H1 (cell line): ENCODE results near the gene PTPRT. TPM values are rescaled to one million over a fixed set of nuclear protein-coding genes. Genes with fewer than 3 reads are reported as not detected.

Experiments
- CTCF ChIA-PET: fragments of 300-600 bp; sonication (Branson Sonifier 250); formaldehyde crosslinking; loops from one replicate; lab custom pipeline; 2021; ENCODE audit not compliant: partially characterized antibody; lab: Charles Lee
- POLR2A ChIA-PET: fragments of 300-600 bp; sonication (Branson Sonifier 250); formaldehyde crosslinking; loops from one replicate; lab custom pipeline; 2021; ENCODE audit warnings: inconsistent platforms; ENCODE audit not compliant: partially characterized antibody; lab: Charles Lee
- DNase-seq, 2 experiments: peaks; one replicate each; pipeline versions ENCODE4 v3.0.0 to v3.0.0-alpha.2; 2010 to 2022; ENCODE audit warnings: low spot score in 2 of 2, low read depth in 1 of 2, mixed read lengths in 1 of 2
- FAIRE-seq: peaks from 2 replicates; lab custom pipeline; 2011; peaks lifted over from hg19 to GRCh38; lab: Jason Lieb, UNC
- H2AFZ ChIP-seq: 2 replicates; pipeline ENCODE4 v1.8.1; 2012; ENCODE audit warnings: low read length, inconsistent platforms
- H2AK5ac ChIP-seq: 2 replicates; pipeline ENCODE4 v1.6.1; 2013; ENCODE audit warnings: low read depth, low read length
- H2BK120ac ChIP-seq: replicated peaks from 2 replicates; pipeline ENCODE3; 2013; ENCODE audit warnings: low read depth, low read length, inconsistent platforms
- H2BK12ac ChIP-seq: 2 replicates; pipeline ENCODE4 v1.6.1; 2013; ENCODE audit warnings: low read depth, low read length
- H2BK15ac ChIP-seq: 2 replicates; pipeline ENCODE4 v1.6.1; 2013; ENCODE audit warnings: low read length
- H2BK20ac ChIP-seq: 2 replicates; pipeline ENCODE4 v1.6.1; 2013; ENCODE audit warnings: low read length
- H2BK5ac ChIP-seq: 2 replicates; pipeline ENCODE4 v1.6.1; 2013; ENCODE audit warnings: low read depth, low read length
- H3K14ac ChIP-seq: 2 replicates; pipeline ENCODE4 v1.6.1; 2013; ENCODE audit warnings: inconsistent platforms; ENCODE audit not compliant: insufficient read length
- H3K18ac ChIP-seq: 2 replicates; pipeline ENCODE4 v1.6.1; 2013; ENCODE audit warnings: low read length; ENCODE audit errors: extremely low read depth
- H3K23ac ChIP-seq: 2 replicates; pipeline ENCODE4 v1.6.1; 2013; ENCODE audit warnings: inconsistent platforms; ENCODE audit not compliant: insufficient read length
- H3K23me2 ChIP-seq: 2 replicates; pipeline ENCODE4 v1.6.1; 2013; ENCODE audit warnings: low read depth, low read length
- H3K27ac ChIP-seq: 2 replicates; pipeline ENCODE4 v1.6.1; 2011; ENCODE audit warnings: low read depth, low read length, inconsistent platforms
- H3K27me3 ChIP-seq, 4 experiments: replicated peaks in 1 of 4; 1 replicate in 1 of 4; 2 replicates in 3 of 4; pipeline versions ENCODE4 v1.6.1 to v1.8.1; 2011 to 2013; ENCODE audit warnings: low read length in 3 of 4, mild to moderate bottlenecking in 3 of 4, inconsistent platforms in 2 of 4, mixed read lengths in 2 of 4, moderate library complexity in 1 of 4; ENCODE audit not compliant: control insufficient read depth in 3 of 4, insufficient read depth in 3 of 4; ENCODE audit errors: extremely low read depth in 1 of 4
- H3K36me3 ChIP-seq, 4 experiments: 2 replicates each; pipeline versions ENCODE4 v1.6.1 to v1.8.1; 2011 to 2013; ENCODE audit warnings: mild to moderate bottlenecking in 4 of 4, low read length in 3 of 4, moderate library complexity in 2 of 4, control low read depth in 1 of 4, inconsistent platforms in 1 of 4; ENCODE audit not compliant: insufficient read depth in 4 of 4, control insufficient read depth in 2 of 4
- H3K4ac ChIP-seq: replicated peaks from 2 replicates; pipeline ENCODE3; 2013; ENCODE audit warnings: low read length, low read depth, mixed read lengths, inconsistent platforms; ENCODE audit not compliant: insufficient read length
- H3K4me1 ChIP-seq, 4 experiments: replicated peaks in 1 of 4; 1 replicate in 1 of 4; 2 replicates in 3 of 4; pipeline versions ENCODE4 v1.6.1 to v1.8.1; 2011 to 2013; ENCODE audit warnings: low read length in 3 of 4, inconsistent platforms in 2 of 4, mixed read lengths in 1 of 4; ENCODE audit not compliant: insufficient read depth in 4 of 4, control insufficient read depth in 3 of 4
- H3K4me2 ChIP-seq, 2 experiments: 2 replicates each; pipeline versions ENCODE4 v1.6.1 to v1.8.1; 2011 to 2013; ENCODE audit warnings: low read depth in 2 of 2, low read length in 2 of 2, control low read depth in 1 of 2, inconsistent platforms in 1 of 2, mild to moderate bottlenecking in 1 of 2; ENCODE audit not compliant: insufficient read depth in 1 of 2
- H3K4me3 ChIP-seq, 4 experiments: fragments of 200-600, 300-600 bp in 1 of 4; sonication (generic), shearing (Covaris generic), sonication (Bioruptor Twin) in 1 of 4; 2 replicates each; pipeline versions ENCODE4 v1.5.1 to v1.8.1; 2011 to 2016; ENCODE audit warnings: low read length in 4 of 4, low read depth in 3 of 4, control low read depth in 2 of 4, inconsistent platforms in 2 of 4, mild to moderate bottlenecking in 2 of 4, mixed read lengths in 1 of 4, moderate library complexity in 1 of 4; ENCODE audit not compliant: insufficient read depth in 2 of 4; ENCODE audit errors: extremely low read depth in 1 of 4
- H3K56ac ChIP-seq: replicated peaks from 2 replicates; pipeline ENCODE3; 2013; ENCODE audit warnings: low read depth, mild to moderate bottlenecking, mixed read lengths, low read length, inconsistent platforms; ENCODE audit not compliant: insufficient read length
- H3K79me1 ChIP-seq: 2 replicates; pipeline ENCODE4 v1.6.1; 2013; ENCODE audit warnings: low read depth, low read length, control low read depth
- H3K79me2 ChIP-seq, 2 experiments: 2 replicates each; pipeline versions ENCODE4 v1.6.1 to v1.8.1; 2012 to 2013; ENCODE audit warnings: low read length in 2 of 2, mild to moderate bottlenecking in 2 of 2, inconsistent platforms in 1 of 2; ENCODE audit not compliant: insufficient read depth in 2 of 2, control insufficient read depth in 1 of 2
- H3K9ac ChIP-seq, 4 experiments: replicated peaks in 1 of 4; 1 replicate in 1 of 4; 2 replicates in 3 of 4; pipeline versions ENCODE4 v1.6.1 to v1.8.1; 2011 to 2013; ENCODE audit warnings: low read depth in 3 of 4, low read length in 3 of 4, control low read depth in 2 of 4, mild to moderate bottlenecking in 2 of 4, moderate library complexity in 2 of 4, inconsistent platforms in 1 of 4; ENCODE audit errors: extremely low read depth in 1 of 4
- H3K9me3 ChIP-seq, 2 experiments: 2 replicates each; pipeline versions ENCODE4 v1.6.1 to v1.8.1; 2012 to 2013; ENCODE audit warnings: mild to moderate bottlenecking in 2 of 2, moderate library complexity in 2 of 2, control low read depth in 1 of 2, inconsistent platforms in 1 of 2, low read depth in 1 of 2, low read length in 1 of 2, mixed read lengths in 1 of 2; ENCODE audit not compliant: insufficient read depth in 2 of 2
- H4K20me1 ChIP-seq, 2 experiments: replicated peaks in 1 of 2; 2 replicates each; pipeline versions ENCODE3 to v1.8.1; 2011 to 2013; ENCODE audit warnings: inconsistent platforms in 2 of 2, low read length in 2 of 2, mild to moderate bottlenecking in 1 of 2; ENCODE audit not compliant: insufficient read depth in 2 of 2, control insufficient read depth in 1 of 2
- H4K5ac ChIP-seq: 2 replicates; pipeline ENCODE4 v1.6.1; 2013; ENCODE audit warnings: low read length, low read depth, mixed read lengths, inconsistent platforms; ENCODE audit not compliant: insufficient read length
- H4K8ac ChIP-seq: 2 replicates; pipeline ENCODE4 v1.8.0; 2013; ENCODE audit warnings: mild to moderate bottlenecking, moderate library complexity, low read length, inconsistent platforms; ENCODE audit not compliant: insufficient read depth; ENCODE audit errors: extremely low read depth
- H4K91ac ChIP-seq: replicated peaks from 2 replicates; pipeline ENCODE3; 2013; ENCODE audit warnings: low read length, mixed read lengths, inconsistent platforms; ENCODE audit not compliant: insufficient read length
- BACH1 ChIP-seq: IDR thresholded peaks from 2 replicates; pipeline ENCODE4 v1.6.1; 2012; ENCODE audit warnings: low read length, improper control_type of control experiment
- BRCA1 ChIP-seq: IDR thresholded peaks from 2 replicates; pipeline ENCODE4 v1.6.1; 2012; ENCODE audit warnings: low read depth, low read length, improper control_type of control experiment
- CBX8 ChIP-seq: fragments of 300-800, 300-1000 bp; sonication (generic); IDR thresholded peaks from 2 replicates; pipeline ENCODE4 v1.7.1; 2016; ENCODE audit warnings: low read depth, low read length, borderline replicate concordance
- EZH2 ChIP-seq: fragments of 200-600 bp; sonication (generic); IDR thresholded peaks from 2 replicates; pipeline ENCODE4 v1.7.1; 2012; ENCODE audit warnings: low read depth, mild to moderate bottlenecking, moderate library complexity, low read length, inconsistent platforms; ENCODE audit not compliant: severe bottlenecking
- JUND ChIP-seq: IDR thresholded peaks from 2 replicates; pipeline ENCODE4 v1.6.1; 2011; ENCODE audit warnings: mild to moderate bottlenecking, improper control_type of control experiment, low read length
- KDM4A ChIP-seq: IDR thresholded peaks from one replicate; pipeline ENCODE4 v1.7.1; 2012; ENCODE audit warnings: low read depth, mild to moderate bottlenecking, moderate library complexity, low read length, inconsistent platforms; ENCODE audit not compliant: severe bottlenecking
- KDM5A ChIP-seq: fragments of 200-600 bp; IDR thresholded peaks from 2 replicates; pipeline ENCODE4 v1.7.1; 2012; ENCODE audit warnings: mild to moderate bottlenecking, low read length, inconsistent platforms, mixed read lengths
- NANOG ChIP-seq: IDR thresholded peaks from 2 replicates; pipeline ENCODE4 v1.6.1; 2011; ENCODE audit warnings: low read length, low read depth, mild to moderate bottlenecking, inconsistent platforms; ENCODE audit not compliant: insufficient read depth, poor library complexity, severe bottlenecking
- PHF8 ChIP-seq: fragments of 200-600 bp; sonication (generic); conservative IDR thresholded peaks from 2 replicates; pipeline ENCODE4 v1.7.1; 2012; ENCODE audit warnings: low read depth, mild to moderate bottlenecking, inconsistent platforms, low read length, moderate library complexity
- SAP30 ChIP-seq: fragments of 300-600 bp; sonication (generic); IDR thresholded peaks from 2 replicates; pipeline ENCODE4 v1.7.1; 2012; ENCODE audit warnings: low read length, moderate library complexity, mild to moderate bottlenecking, inconsistent platforms; ENCODE audit not compliant: insufficient read depth, insufficient replicate concordance
- SIRT6 ChIP-seq: IDR thresholded peaks from one replicate; pipeline ENCODE4 v1.7.1; 2012; ENCODE audit warnings: low read length, inconsistent platforms
- TBP ChIP-seq: IDR thresholded peaks from 2 replicates; pipeline ENCODE4 v1.6.1; 2011; ENCODE audit warnings: low read depth, low read length, improper control_type of control experiment
- WGBS, 2 experiments: shearing (Covaris generic) in 1 of 2; methylation state at CpG; one replicate each; pipeline versions ENCODE4 v1.1.6 to v1.1.7; 2013 to 2015; ENCODE audit warnings: low lambda C conversion rate in 2 of 2, mixed read lengths in 2 of 2, inconsistent platforms in 1 of 2, low coverage in 1 of 2, missing lambda C conversion rate in 1 of 2; ENCODE audit not compliant: insufficient replicate concordance in 2 of 2, insufficient coverage in 1 of 2, insufficient read length in 1 of 2; ENCODE audit errors: extremely low coverage in 1 of 2, missing lambda C conversion rate in 1 of 2; 5-methylcytosine and 5-hydroxymethylcytosine counted together
- polyA plus RNA-seq, 7 experiments: library from polyadenylated mRNA; depleted of rRNA in 3 of 7; stranded (reverse) in 5 of 7; unstranded in 2 of 7; fragments of >200 nt in 5 of 7; fragments of 200-250 nt in 2 of 7; gene quantifications; 1 replicate in 5 of 7; 2 replicates in 1 of 7; 4 replicates in 1 of 7; pipeline versions ENCODE4 v1.2.1 to v1.2.3, GENCODE V29; 2011 to 2013; ENCODE audit warnings: missing spikeins in 2 of 7, mixed read lengths in 2 of 7
- total RNA-seq: library from RNA; stranded (reverse); fragmentation: NEBNext Ultra II Directional; extraction: Animal tissue kit (Norgen Biotek cat#: 25700); gene quantifications from 2 replicates; pipeline ENCODE4 v1.2.1, GENCODE V29; 2021

The PTPRT gene
- total and polyA plus RNA-seq, 2 of the 8 experiments (the other 6 are each of a cell fraction or from before 2014, with no cell fraction given) = 0.33 to 1.8 TPM

DNA sequence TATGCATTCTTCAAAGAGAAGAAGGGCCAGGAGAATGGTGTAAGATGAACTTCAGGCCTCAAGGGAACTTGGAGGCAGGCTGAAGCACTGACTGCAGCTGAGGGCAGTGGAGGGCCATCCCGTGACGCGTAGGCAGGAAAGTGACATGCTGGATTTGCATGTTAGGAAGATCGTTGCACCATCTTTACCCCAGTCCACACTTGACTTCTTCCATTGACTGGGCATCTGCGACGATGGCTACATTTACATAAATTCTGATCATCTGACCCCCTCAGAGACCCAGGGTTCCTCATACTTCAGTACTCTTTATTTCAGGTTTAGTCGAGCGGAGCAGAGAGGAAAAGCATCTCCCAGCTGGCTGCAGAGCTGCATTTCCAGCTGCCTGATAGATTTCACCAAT is 180.2 kb downstream of the PTPRT start:
- H3K56ac ChIP-seq = no peak overlapping the region
- POLR2A ChIA-PET = no interaction called here
- no peak overlapping the region for H2BK20ac ChIP-seq
- FAIRE-seq = no peak
- H2BK5ac ChIP-seq = no peak overlapping the region
- no peak overlapping the region for H3K14ac ChIP-seq
- no peaks in the 10 kb centered on the region for H3K79me1 ChIP-seq
- no peak overlapping the region for H3K4me2 ChIP-seq
- H3K27me3 ChIP-seq = no peaks in the 10 kb centered on the region
- H2AK5ac ChIP-seq = no peak overlapping the region
- no peaks in the 10 kb centered on the region for H3K9me3 ChIP-seq
- no peak overlapping the region for H2BK120ac ChIP-seq
- H4K5ac ChIP-seq = no peak overlapping the region
- no peak for TF ChIP-seq KDM5A
- no peak for TF ChIP-seq EZH2
- no peak for TF ChIP-seq JUND
- TF ChIP-seq TBP = no peak
- TF ChIP-seq KDM4A = no peak
- TF ChIP-seq SIRT6 = no peak
- no peak for TF ChIP-seq BACH1
- no peak for TF ChIP-seq BRCA1
- no peak for TF ChIP-seq CBX8
- TF ChIP-seq NANOG = no peak
- TF ChIP-seq PHF8 = no peak
- TF ChIP-seq SAP30 = no peak
- H3K18ac ChIP-seq = no peak overlapping the region
- no peaks in the 10 kb centered on the region for H3K23me2 ChIP-seq
- no peak overlapping the region for H3K9ac ChIP-seq
- H3K23ac ChIP-seq = no peak overlapping the region
- no peak overlapping the region for H2BK15ac ChIP-seq
- H3K4ac ChIP-seq = no peak overlapping the region
- H2AFZ ChIP-seq = no peak overlapping the region
- no peak overlapping the region for H3K4me3 ChIP-seq
- H2BK12ac ChIP-seq = no peak overlapping the region
- no peaks in the 10 kb centered on the region for H3K36me3 ChIP-seq
- DNase-seq = no peak
- no peak overlapping the region for H4K91ac ChIP-seq
- H3K4me1 ChIP-seq = no peaks in the 10 kb centered on the region; a peak in 1 of 7 replicates
- H3K79me2 ChIP-seq = no peaks in the 10 kb centered on the region
- H4K8ac ChIP-seq = no peak overlapping the region
- 93% methylated on average over 8 of the region's 8 CpGs; no CpG with 5 or more reads in 1 of the 2 experiments for WGBS, 2 experiments
- CTCF ChIA-PET = interaction anchor here (1.0 kb wide), 1 partner anchor 178 kb away, joined by 3 read pairs; no protein-coding TSS in a partner anchor
- H4K20me1 ChIP-seq = no peaks in the 10 kb centered on the region
- no peak overlapping the region for H3K27ac ChIP-seq
